ENCODE measurements around the gene CD46. TPM values are rescaled to one million over a fixed set of nuclear protein-coding genes. Genes with fewer than 3 reads are reported as not detected.

The CD46 gene
- total RNA-seq, 1 donor from 2014 or later: 110 TPM

- Mint-ChIP-seq H3K9me3 (no peaks in the 10 kb centered on the region), H3K4me3 (peak overlapping the region; percentile 75), H3K4me1 (peaks cover 81% of the 10 kb centered on the region), H3K27me3 (no peaks in the 10 kb centered on the region), H3K36me3 (ENCODE audit: low read depth) (peaks cover 16% of the 10 kb centered on the region), H3K27ac (peak overlapping the region; percentile 89)
- no peak for TF ChIP-seq CTCF (IDR thresholded peaks at IDR 0.05)
- ChIA-PET POLR2A (interaction anchor here (0.6 to 13.1 kb wide), 5 partner anchors 8 to 38 kb away, joined by 3 to 547 read pairs (median 5); no protein-coding TSS in a partner anchor), CTCF (interaction anchor here (1.0 to 15.6 kb wide), 2 partner anchors 35 to 37 kb away, joined by 4 to 397 read pairs; no protein-coding TSS in a partner anchor)
- intact Hi-C loops (cut with micrococcal nuclease): loop anchor here (1.0 to 2.0 kb wide), 2 partner anchors 17 to 38 kb away; no protein-coding TSS in a partner anchor
- ATAC-seq (ENCODE audit: low read depth): peak; percentile 90
- DNase-seq: no peak
Observed at GRCh38 chr1:207831517-207832327, 79.9 kb downstream of the CD46 start.

- no peak for TF ChIP-seq CTCF (IDR thresholded peaks at IDR 0.05)
- ATAC-seq (ENCODE audit: low read depth): no peak
- Mint-ChIP-seq H3K9me3 (no peaks in the 10 kb centered on the region), H3K27me3 (no peaks in the 10 kb centered on the region), H3K4me3 (no peak overlapping the region), H3K36me3 (ENCODE audit: low read depth) (peaks cover 16% of the 10 kb centered on the region), H3K27ac (peak overlapping the region; percentile 89), H3K4me1 (peaks cover 70% of the 10 kb centered on the region)
- intact Hi-C loops (cut with micrococcal nuclease): loop anchor here (1.0 to 2.0 kb wide), 2 partner anchors 16 to 37 kb away; no protein-coding TSS in a partner anchor
- ChIA-PET POLR2A (interaction anchor here (0.5 to 5.2 kb wide), 6 partner anchors 9 to 37 kb away, joined by 3 to 63 read pairs (median 4); no protein-coding TSS in a partner anchor), CTCF (interaction anchor here (15.6 kb wide), 1 partner anchor 36 kb away, joined by 397 read pairs; no protein-coding TSS in a partner anchor)
- DNase-seq: no peak
Observed at GRCh38 chr1:207832796-207833195, 80.9 kb downstream of the CD46 start.

GRCh38 chr1:207833381-207833780 lies 81.5 kb downstream of the CD46 start:
- Mint-ChIP-seq H3K4me1 (peaks cover 66% of the 10 kb centered on the region), H3K27ac (peak overlapping the region; percentile 89), H3K4me3 (no peak overlapping the region), H3K36me3 (ENCODE audit: low read depth) (peaks cover 16% of the 10 kb centered on the region), H3K27me3 (no peaks in the 10 kb centered on the region), H3K9me3 (no peaks in the 10 kb centered on the region)
- TF ChIP-seq CTCF (IDR thresholded peaks at IDR 0.05): no peak
- POLR2A ChIA-PET: interaction anchor here (0.5 to 5.2 kb wide), 6 partner anchors 10 to 36 kb away, joined by 3 to 63 read pairs (median 4); no protein-coding TSS in a partner anchor
- CTCF ChIA-PET: interaction anchor here (15.6 kb wide), 1 partner anchor 35 kb away, joined by 397 read pairs; no protein-coding TSS in a partner anchor
- DNase-seq (no peak), ATAC-seq (ENCODE audit: low read depth) (no peak)
- intact Hi-C loops (cut with micrococcal nuclease): loop anchor here (2.0 kb wide), 1 partner anchor 15 kb away; no protein-coding TSS in a partner anchor

- Mint-ChIP-seq H3K27ac (peak overlapping the region; percentile 89), H3K4me1 (peaks cover 64% of the 10 kb centered on the region), H3K27me3 (no peaks in the 10 kb centered on the region), H3K36me3 (ENCODE audit: low read depth) (peaks cover 16% of the 10 kb centered on the region), H3K9me3 (no peaks in the 10 kb centered on the region), H3K4me3 (no peak overlapping the region)
- no peak for ATAC-seq (ENCODE audit: low read depth)
- CTCF ChIA-PET: interaction anchor here (0.6 to 15.6 kb wide), 3 partner anchors 10 to 34 kb away, joined by 3 to 397 read pairs (median 3); no protein-coding TSS in a partner anchor
- DNase-seq: no peak
- POLR2A ChIA-PET: interaction anchor here (0.9 to 5.2 kb wide), 3 partner anchors 11 to 31 kb away, joined by 3 to 63 read pairs (median 7); no protein-coding TSS in a partner anchor
- intact Hi-C loops (cut with micrococcal nuclease): loop anchor here (2.0 kb wide), 1 partner anchor 15 kb away; no protein-coding TSS in a partner anchor
- TF ChIP-seq CTCF (IDR thresholded peaks at IDR 0.05): no peak
Observed at GRCh38 chr1:207833956-207834660, 82.3 kb downstream of the CD46 start.
